ENCODE data around the gene LIN52. TPM values are rescaled to one million over a fixed set of nuclear protein-coding genes. Genes with fewer than 3 reads are reported as not detected.

Gene LIN52
- total and polyA plus RNA-seq, 2 experiments from 2014 or later: 8.0 to 8.7 TPM

DNA sequence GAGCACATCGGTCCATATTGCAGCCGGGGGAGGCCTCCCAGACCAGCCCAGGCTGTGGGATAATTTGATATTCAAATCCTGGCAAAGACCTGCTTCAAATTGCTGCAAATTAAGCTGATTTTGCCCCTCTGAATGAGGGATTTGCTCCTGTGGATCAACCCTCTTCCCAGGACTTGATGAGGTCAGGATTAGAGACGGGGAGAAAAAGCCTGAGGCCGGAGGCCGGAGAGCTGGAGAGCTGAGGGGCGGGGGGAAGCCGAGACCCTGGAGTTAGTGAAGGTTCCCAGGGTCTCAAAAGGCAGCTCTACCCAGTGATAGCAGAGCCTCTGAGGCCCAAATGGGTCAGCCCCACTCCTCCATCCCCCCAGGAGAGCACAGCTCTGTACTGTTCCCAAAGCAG, 137.0 kb downstream of the LIN52 start:
- DNase-seq: no peak
- Histone ChIP-seq H3F3A (ENCODE audit: insufficient read depth) (no peaks in the 10 kb centered on the region), H3K27ac (no peak overlapping the region), H3K9ac (no peak overlapping the region), H3K9me2 (ENCODE audit: insufficient read depth) (no peaks in the 10 kb centered on the region), H3K9me3 (ENCODE audit: low read depth) (no peaks in the 10 kb centered on the region), H3K79me2 (ENCODE audit: insufficient read depth) (no peaks in the 10 kb centered on the region), H3K36me3 (ENCODE audit: low read depth) (no peaks in the 10 kb centered on the region), H2AFZ (no peak overlapping the region), H3K4me1 (ENCODE audit: insufficient read depth) (no peaks in the 10 kb centered on the region), H3K27me3 (replicated peaks; ENCODE audit: insufficient read depth) (peaks cover 28% of the 10 kb centered on the region), H3K4me2 (ENCODE audit: unreplicated experiment) (no peak overlapping the region), H4K20me1 (ENCODE audit: insufficient read depth) (no peaks in the 10 kb centered on the region), H3K4me3 (no peak overlapping the region)
- TF ChIP-seq EZH2phosphoT487 (IDR thresholded peaks at IDR 0.05; ENCODE audit: insufficient read depth, low read depth): no peak
- no peak for TF ChIP-seq EZH2 (IDR thresholded peaks at IDR 0.05; ENCODE audit: insufficient read depth, poor library complexity, severe bottlenecking)
- WGBS, 2 experiments (ENCODE audit: low coverage in 1 of 2, low lambda C conversion rate in 2 of 2, missing lambda C conversion rate in 2 of 2): 84 to 85% methylated on average over 6 to 7 of the region's 7 CpGs
- in situ Hi-C loops (cut with MboI): no loop called here

DNA sequence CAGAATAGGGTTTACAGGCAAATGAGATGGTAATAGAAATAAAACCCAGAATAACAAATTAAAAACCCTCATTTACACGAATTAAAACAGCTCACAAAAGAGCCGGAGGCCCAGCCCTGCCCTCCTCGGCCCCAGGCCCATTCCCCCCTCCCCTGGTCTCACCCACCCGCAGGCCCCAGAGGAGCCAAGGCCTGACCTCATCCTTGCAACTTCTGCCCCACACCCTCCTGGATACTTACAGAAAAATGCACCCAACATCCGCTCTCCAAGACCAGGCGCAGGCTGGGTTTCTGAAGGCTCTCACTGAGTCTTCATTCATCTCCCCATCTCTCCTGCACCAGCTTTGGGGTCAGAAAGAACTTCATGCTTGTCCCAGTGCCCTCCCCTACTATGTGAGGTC, 138.3 kb downstream of the LIN52 start:
- H3F3A ChIP-seq (ENCODE audit: insufficient read depth): no peaks in the 10 kb centered on the region
- no peaks in the 10 kb centered on the region for H3K9me2 ChIP-seq (ENCODE audit: insufficient read depth)
- no peaks in the 10 kb centered on the region for H3K4me1 ChIP-seq (ENCODE audit: insufficient read depth)
- TF ChIP-seq EZH2phosphoT487 (IDR thresholded peaks at IDR 0.05; ENCODE audit: insufficient read depth, low read depth) (no peak), EZH2 (IDR thresholded peaks at IDR 0.05; ENCODE audit: insufficient read depth, poor library complexity, severe bottlenecking) (no peak)
- 47 to 56% methylated on average over 6 of the region's 6 CpGs for WGBS, 2 experiments (ENCODE audit: low coverage in 1 of 2, low lambda C conversion rate in 2 of 2, missing lambda C conversion rate in 2 of 2)
- H4K20me1 ChIP-seq (ENCODE audit: insufficient read depth): no peaks in the 10 kb centered on the region
- in situ Hi-C loops (cut with MboI): no loop called here
- H3K27ac ChIP-seq: no peak overlapping the region
- no peak for DNase-seq
- no peaks in the 10 kb centered on the region for H3K79me2 ChIP-seq (ENCODE audit: insufficient read depth)
- H3K9ac ChIP-seq: no peak overlapping the region
- no peak overlapping the region for H2AFZ ChIP-seq
- H3K4me2 ChIP-seq (ENCODE audit: unreplicated experiment): no peak overlapping the region
- H3K36me3 ChIP-seq (ENCODE audit: low read depth): no peaks in the 10 kb centered on the region
- H3K27me3 ChIP-seq (replicated peaks; ENCODE audit: insufficient read depth): peaks cover 23% of the 10 kb centered on the region
- H3K9me3 ChIP-seq (ENCODE audit: low read depth): no peaks in the 10 kb centered on the region
- no peak overlapping the region for H3K4me3 ChIP-seq

DNA sequence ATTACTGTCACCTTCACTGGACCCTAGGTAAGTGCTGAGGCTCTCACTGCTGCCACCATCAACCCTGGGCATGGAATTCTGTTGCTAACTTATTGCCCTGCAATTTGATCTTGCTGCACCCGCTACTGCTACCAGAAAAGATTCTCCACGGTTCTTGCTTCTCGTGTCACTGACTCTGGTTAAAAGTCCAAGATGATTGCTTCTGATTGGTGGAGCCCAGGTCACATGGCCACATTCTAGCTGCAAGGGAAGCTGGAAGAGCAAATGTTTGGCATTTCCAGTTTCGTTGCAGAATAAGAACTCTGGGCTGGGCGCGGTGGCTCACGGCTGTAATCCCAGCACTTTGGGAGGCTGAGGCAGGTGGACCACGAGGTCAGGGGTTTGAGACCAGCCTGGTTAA, 147.0 kb downstream of the LIN52 start:
- H2AFZ ChIP-seq: no peak overlapping the region
- TF ChIP-seq EZH2phosphoT487 (IDR thresholded peaks at IDR 0.05; ENCODE audit: insufficient read depth, low read depth) (no peak), EZH2 (IDR thresholded peaks at IDR 0.05; ENCODE audit: insufficient read depth, poor library complexity, severe bottlenecking) (no peak)
- H3K9me2 ChIP-seq (ENCODE audit: insufficient read depth): no peaks in the 10 kb centered on the region
- H3K36me3 ChIP-seq (ENCODE audit: low read depth): no peaks in the 10 kb centered on the region
- DNase-seq: no peak
- no peaks in the 10 kb centered on the region for H3F3A ChIP-seq (ENCODE audit: insufficient read depth)
- in situ Hi-C loops (cut with MboI): no loop called here
- H4K20me1 ChIP-seq (ENCODE audit: insufficient read depth): no peaks in the 10 kb centered on the region
- no peak overlapping the region for H3K4me2 ChIP-seq (ENCODE audit: unreplicated experiment)
- H3K9me3 ChIP-seq (ENCODE audit: low read depth): no peaks in the 10 kb centered on the region
- WGBS, 2 experiments (ENCODE audit: low coverage in 1 of 2, low lambda C conversion rate in 2 of 2, missing lambda C conversion rate in 2 of 2): 48 to 59% methylated on average over 8 of the region's 8 CpGs
- no peak overlapping the region for H3K4me3 ChIP-seq
- no peak overlapping the region for H3K27ac ChIP-seq
- peaks cover 37% of the 10 kb centered on the region for H3K27me3 ChIP-seq (replicated peaks; ENCODE audit: insufficient read depth)
- no peak overlapping the region for H3K9ac ChIP-seq
- H3K79me2 ChIP-seq (ENCODE audit: insufficient read depth): no peaks in the 10 kb centered on the region
- H3K4me1 ChIP-seq (ENCODE audit: insufficient read depth): no peaks in the 10 kb centered on the region

DNA sequence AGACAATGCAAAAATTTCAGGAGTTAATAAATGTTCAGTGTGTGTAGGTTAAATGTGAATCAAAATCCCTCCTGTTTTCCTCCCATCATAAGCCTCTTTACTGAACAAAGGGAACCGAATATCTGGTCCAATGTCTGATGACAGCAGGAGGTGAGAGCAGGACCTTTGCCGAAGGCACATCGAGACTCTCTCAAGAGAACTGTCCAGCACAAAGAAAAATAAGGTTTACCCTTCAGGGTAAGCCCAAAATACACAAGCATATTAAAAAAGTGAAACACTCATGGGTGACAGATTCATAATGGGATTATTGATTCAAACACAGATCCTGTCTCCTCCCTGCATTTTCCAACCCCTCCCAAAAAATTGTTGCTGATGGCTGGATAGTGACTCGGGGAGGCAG, 150.3 kb downstream of the LIN52 start:
- no peak overlapping the region for H3K4me3 ChIP-seq
- in situ Hi-C loops (cut with MboI): no loop called here

DNA sequence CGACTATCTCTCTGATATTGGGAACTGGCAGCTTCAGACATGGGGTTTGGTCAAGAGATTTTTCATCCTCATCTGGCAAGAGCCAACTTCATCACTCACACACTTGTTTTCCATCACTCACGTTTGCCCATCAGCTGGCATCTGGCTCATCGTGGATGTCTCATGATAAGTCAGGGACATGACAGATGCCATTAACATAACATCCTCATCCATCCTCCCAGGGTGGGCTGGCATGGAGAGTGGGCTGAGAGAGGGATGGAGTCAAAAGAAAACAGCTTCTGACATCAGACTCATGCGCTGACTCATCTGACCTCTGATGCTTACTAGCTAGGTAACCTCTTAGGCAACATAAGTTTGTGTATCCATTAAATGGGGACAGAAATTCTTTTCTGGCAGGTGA, 152.7 kb downstream of the LIN52 start:
- Histone ChIP-seq H3K4me2 (ENCODE audit: unreplicated experiment) (no peak overlapping the region), H3K27me3 (replicated peaks; ENCODE audit: insufficient read depth) (peaks cover 57% of the 10 kb centered on the region), H3K79me2 (ENCODE audit: insufficient read depth) (no peaks in the 10 kb centered on the region), H3F3A (ENCODE audit: insufficient read depth) (no peaks in the 10 kb centered on the region), H3K4me1 (ENCODE audit: insufficient read depth) (no peaks in the 10 kb centered on the region), H3K4me3 (no peak overlapping the region), H3K9ac (no peak overlapping the region), H3K9me2 (ENCODE audit: insufficient read depth) (no peaks in the 10 kb centered on the region), H3K36me3 (ENCODE audit: low read depth) (no peaks in the 10 kb centered on the region), H3K9me3 (ENCODE audit: low read depth) (no peaks in the 10 kb centered on the region), H4K20me1 (ENCODE audit: insufficient read depth) (no peaks in the 10 kb centered on the region), H2AFZ (no peak overlapping the region), H3K27ac (no peak overlapping the region)
- 61 to 62% methylated on average over 4 of the region's 4 CpGs for WGBS, 2 experiments (ENCODE audit: low coverage in 1 of 2, low lambda C conversion rate in 2 of 2, missing lambda C conversion rate in 2 of 2)
- in situ Hi-C loops (cut with MboI): no loop called here
- TF ChIP-seq EZH2 (IDR thresholded peaks at IDR 0.05; ENCODE audit: insufficient read depth, poor library complexity, severe bottlenecking) (no peak), EZH2phosphoT487 (IDR thresholded peaks at IDR 0.05; ENCODE audit: insufficient read depth, low read depth) (no peak)
- peak; percentile 31 for DNase-seq

More for the DNA sequence above, 150.3 kb downstream of the LIN52 start:
- Histone ChIP-seq H3K9me3 (ENCODE audit: low read depth) (no peaks in the 10 kb centered on the region), H3F3A (ENCODE audit: insufficient read depth) (no peaks in the 10 kb centered on the region), H3K79me2 (ENCODE audit: insufficient read depth) (no peaks in the 10 kb centered on the region), H4K20me1 (ENCODE audit: insufficient read depth) (no peaks in the 10 kb centered on the region), H3K27ac (no peak overlapping the region), H3K4me2 (ENCODE audit: unreplicated experiment) (no peak overlapping the region), H3K27me3 (replicated peaks; ENCODE audit: insufficient read depth) (peaks cover 38% of the 10 kb centered on the region), H3K9ac (no peak overlapping the region), H3K36me3 (ENCODE audit: low read depth) (no peaks in the 10 kb centered on the region), H2AFZ (no peak overlapping the region), H3K9me2 (ENCODE audit: insufficient read depth) (no peaks in the 10 kb centered on the region), H3K4me1 (ENCODE audit: insufficient read depth) (no peaks in the 10 kb centered on the region)
- no peak for TF ChIP-seq EZH2 (IDR thresholded peaks at IDR 0.05; ENCODE audit: insufficient read depth, poor library complexity, severe bottlenecking)
- TF ChIP-seq EZH2phosphoT487 (IDR thresholded peaks at IDR 0.05; ENCODE audit: insufficient read depth, low read depth): no peak
- WGBS, 2 experiments (ENCODE audit: low coverage in 1 of 2, low lambda C conversion rate in 2 of 2, missing lambda C conversion rate in 2 of 2): 36 to 49% methylated on average over 4 of the region's 4 CpGs
- DNase-seq: no peak
